HG02642 (cell line): ENCODE results near the gene DCST1.

Experiments used
- ATAC-seq: cut with Tn5 transposase; IDR thresholded peaks from one replicate; pipeline ENCODE4 v1.9.1; 2021; ENCODE audit warnings: mild to moderate bottlenecking; ENCODE audit not compliant: unreplicated experiment, poor library complexity

Gene DCST1

GRCh38 chr1:155050560-155051341 lies 17.1 kb downstream of the DCST1 start, which contains the start of gene ADAM15:
Gene ADAM15, plus strand, starts transcription at chr1:155051316. Its CDS starts 71 bp downstream, at chr1:155051387.
- ATAC-seq = peak; percentile 72

GRCh38 chr1:155051342-155051776 lies 17.7 kb downstream of the DCST1 start:
- no peak for ATAC-seq

GRCh38 chr1:155051777-155052398 lies 18.3 kb downstream of the DCST1 start:
- ATAC-seq = peak; percentile 7

GRCh38 chr1:155052439-155053395 lies 19.1 kb downstream of the DCST1 start:
- ATAC-seq = no peak

- no peak for ATAC-seq
Observed at GRCh38 chr1:155053531-155054105, 20.0 kb downstream of the DCST1 start.

- ATAC-seq = no peak
Observed at GRCh38 chr1:155057104-155057503, 23.5 kb downstream of the DCST1 start.

GRCh38 chr1:155057788-155058211 lies 24.2 kb downstream of the DCST1 start:
- ATAC-seq = no peak

GRCh38 chr1:155060736-155061135 lies 27.1 kb downstream of the DCST1 start:
- ATAC-seq = no peak

- peak; percentile 38 for ATAC-seq
Observed at GRCh38 chr1:155061381-155062150, 27.9 kb downstream of the DCST1 start.

- ATAC-seq = no peak
Observed at GRCh38 chr1:155062151-155062686, 28.6 kb downstream of the DCST1 start.

GRCh38 chr1:155062702-155063411 lies 29.2 kb downstream of the DCST1 start:
- ATAC-seq = peak; percentile 8

GRCh38 chr1:155063550-155064110 lies 30.0 kb downstream of the DCST1 start, which contains the start of gene EFNA4:
Gene EFNA4, plus strand, starts transcription at chr1:155063740. Its CDS starts 84 bp downstream, at chr1:155063824.
- peak; percentile 78 for ATAC-seq

- ATAC-seq = peak; percentile 14
Observed at GRCh38 chr1:155064111-155064831, 30.6 kb downstream of the DCST1 start.

GRCh38 chr1:155064832-155065429 lies 31.3 kb downstream of the DCST1 start:
- ATAC-seq = no peak

- no peak for ATAC-seq
Observed at GRCh38 chr1:155066777-155067176, 33.2 kb downstream of the DCST1 start.

- ATAC-seq = no peak
Observed at GRCh38 chr1:155068599-155068998, 35.0 kb downstream of the DCST1 start.

- ATAC-seq = no peak
Observed at GRCh38 chr1:155069551-155070157, 36.0 kb downstream of the DCST1 start.
